Liver (tissue), 9 donors: Measurements from ENCODE around the gene NT5C1A. TPM values are rescaled to one million over a fixed set of nuclear protein-coding genes. Genes with fewer than 3 reads are reported as not detected.
A peak's percentile ranks its signal among the peaks of the same experiment; 100 is the strongest.

Experiments used
- DNase-seq: peaks from one replicate; pipeline ENCODE4 v3.0.0-alpha.2; 2017; ENCODE audit warnings: low spot score
- H3K27ac ChIP-seq, 2 donors: one replicate each; pipeline ENCODE4 v1.7.0; 2013; ENCODE audit warnings: inconsistent platforms in 2 of 2, low read length in 2 of 2, control low read depth in 1 of 2, low read depth in 1 of 2, mild to moderate bottlenecking in 1 of 2
- H3K27me3 ChIP-seq, 4 donors: one replicate each; pipeline versions ENCODE4 v1.6.1 to v1.7.0; 2013; ENCODE audit warnings: low read length in 3 of 4, inconsistent platforms in 1 of 4, mild to moderate bottlenecking in 1 of 4, moderate library complexity in 1 of 4; ENCODE audit not compliant: control insufficient read depth in 4 of 4, insufficient read depth in 4 of 4
- H3K36me3 ChIP-seq, 4 donors: one replicate each; pipeline versions ENCODE4 v1.6.1 to v1.7.0; 2013; ENCODE audit warnings: low read length in 3 of 4, mild to moderate bottlenecking in 3 of 4, low read depth in 1 of 4, moderate library complexity in 1 of 4; ENCODE audit not compliant: control insufficient read depth in 4 of 4, insufficient read depth in 3 of 4
- H3K4me1 ChIP-seq, 4 donors: one replicate each; pipeline versions ENCODE4 v1.6.1 to v1.7.0; 2013; ENCODE audit warnings: low read length in 3 of 4, mild to moderate bottlenecking in 3 of 4, moderate library complexity in 1 of 4; ENCODE audit not compliant: control insufficient read depth in 4 of 4, insufficient read depth in 4 of 4
- H3K4me3 ChIP-seq, 3 donors: one replicate each; pipeline versions ENCODE4 v1.6.1 to v1.7.0; 2013; ENCODE audit warnings: low read length in 3 of 3, control low read depth in 1 of 3, low read depth in 1 of 3, mild to moderate bottlenecking in 1 of 3
- H3K9ac ChIP-seq, 2 donors: one replicate each; pipeline ENCODE4 v1.7.0; 2013; ENCODE audit warnings: low read length in 2 of 2, mild to moderate bottlenecking in 2 of 2, moderate library complexity in 2 of 2, control low read depth in 1 of 2, low read depth in 1 of 2
- H3K9me3 ChIP-seq, 4 donors: one replicate each; pipeline versions ENCODE4 v1.6.1 to v1.7.0; 2013; ENCODE audit warnings: low read length in 3 of 4; ENCODE audit not compliant: control insufficient read depth in 4 of 4
- EGR1 ChIP-seq, 2 donors: IDR thresholded peaks; 2 replicates each; pipeline ENCODE4 v1.6.1; 2016 to 2018; ENCODE audit warnings: antibody characterized with exemption in 2 of 2, low read depth in 2 of 2
- FOXA1 ChIP-seq: IDR thresholded peaks from 2 replicates; pipeline ENCODE4 v1.6.1; 2016; ENCODE audit warnings: antibody characterized with exemption
- FOXA2 ChIP-seq: IDR thresholded peaks from 2 replicates; pipeline ENCODE4 v1.6.1; 2016; ENCODE audit warnings: antibody characterized with exemption
- GABPA ChIP-seq, 2 donors: IDR thresholded peaks in 1 of 2; conservative IDR thresholded peaks in 1 of 2; 2 replicates each; pipeline ENCODE4 v1.6.1; 2016; ENCODE audit warnings: antibody characterized with exemption in 2 of 2, mild to moderate bottlenecking in 1 of 2, moderate library complexity in 1 of 2
- HNF4A ChIP-seq, 2 donors: conservative IDR thresholded peaks; 2 replicates each; pipeline ENCODE4 v1.6.1; 2016; ENCODE audit warnings: antibody characterized with exemption in 2 of 2, mild to moderate bottlenecking in 2 of 2
- HNF4G ChIP-seq: IDR thresholded peaks from 2 replicates; pipeline ENCODE4 v1.6.1; 2016; ENCODE audit warnings: antibody characterized with exemption
- JUND ChIP-seq, 2 donors: IDR thresholded peaks; 2 replicates each; pipeline ENCODE4 v1.6.1; 2016; ENCODE audit warnings: antibody characterized with exemption in 2 of 2
- NR2F2 ChIP-seq: IDR thresholded peaks from 2 replicates; pipeline ENCODE4 v1.6.1; 2016; ENCODE audit warnings: antibody characterized with exemption
- RAD21 ChIP-seq, 2 donors: IDR thresholded peaks; 2 replicates each; pipeline ENCODE4 v1.6.1; 2016; ENCODE audit warnings: antibody characterized with exemption in 2 of 2, mild to moderate bottlenecking in 2 of 2
- RXRA ChIP-seq, 2 donors: IDR thresholded peaks; 2 replicates each; pipeline ENCODE4 v1.6.1; 2017 to 2018; ENCODE audit warnings: antibody characterized with exemption in 2 of 2, mild to moderate bottlenecking in 1 of 2
- SP1 ChIP-seq: IDR thresholded peaks from 2 replicates; pipeline ENCODE4 v1.6.1; 2018; ENCODE audit warnings: antibody characterized with exemption, mild to moderate bottlenecking
- TAF1 ChIP-seq: conservative IDR thresholded peaks from 2 replicates; pipeline ENCODE4 v1.6.1; 2016; ENCODE audit warnings: antibody characterized with exemption, mild to moderate bottlenecking
- YY1 ChIP-seq: IDR thresholded peaks from 2 replicates; pipeline ENCODE4 v1.6.1; 2016; ENCODE audit warnings: antibody characterized with exemption, mild to moderate bottlenecking
- WGBS: extraction: QIAGEN DNeasy Blood & Tissue Kit; methylation state at CpG from one replicate; pipeline ENCODE4 v1.1.7; 2013; 5-methylcytosine and 5-hydroxymethylcytosine counted together
- polyA plus RNA-seq, 2 donors: library from polyadenylated mRNA; stranded (reverse) in 1 of 2; unstranded in 1 of 2; fragments of 200-250 nt in 1 of 2; fragments of >200 nt in 1 of 2; fragmentation: Nextera tagmentation in 1 of 2; extraction: Ambion mirVana in 1 of 2; gene quantifications; one replicate each; pipeline versions ENCODE4 v1.2.1 to v1.2.3, GENCODE V29; 2013 to 2015
- total RNA-seq, 2 donors: library from RNA; depleted of rRNA; stranded (reverse); fragments of >200 nt; gene quantifications; one replicate each; pipeline ENCODE4 v1.2.3, GENCODE V29; 2014
- TF ChIP-seq, protein P1 (sequence below): fragments of 150-350 bp; IDR thresholded peaks from 2 replicates; pipeline ENCODE4 v1.5.1; 2017; ENCODE audit warnings: improper control_type of control experiment, low read depth, low read length; ENCODE audit not compliant: missing input control
- TF ChIP-seq, protein P2 (sequence below): IDR thresholded peaks from 2 replicates; pipeline ENCODE4 v1.6.1; 2016; ENCODE audit warnings: antibody characterized with exemption, mild to moderate bottlenecking
- TF ChIP-seq, protein P3 (sequence below): IDR thresholded peaks from 2 replicates; pipeline ENCODE4 v1.6.1; 2016; ENCODE audit warnings: antibody characterized with exemption
- TF ChIP-seq, protein P4 (sequence below): IDR thresholded peaks from 2 replicates; pipeline ENCODE4 v1.6.1; 2016; ENCODE audit warnings: antibody characterized with exemption
- TF ChIP-seq, protein P5 (sequence below): IDR thresholded peaks from 2 replicates; pipeline ENCODE4 v1.6.1; 2016; ENCODE audit warnings: antibody characterized with exemption
- donor health status: healthy.
- donor health status: healthy.
- donor health status: healthy.
- donor health status: healthy.
- donor health status: healthy.

Gene NT5C1A
- total and polyA plus RNA-seq, 4 donors = 0.05 to 0.08 TPM; not detected in 2

DNA sequence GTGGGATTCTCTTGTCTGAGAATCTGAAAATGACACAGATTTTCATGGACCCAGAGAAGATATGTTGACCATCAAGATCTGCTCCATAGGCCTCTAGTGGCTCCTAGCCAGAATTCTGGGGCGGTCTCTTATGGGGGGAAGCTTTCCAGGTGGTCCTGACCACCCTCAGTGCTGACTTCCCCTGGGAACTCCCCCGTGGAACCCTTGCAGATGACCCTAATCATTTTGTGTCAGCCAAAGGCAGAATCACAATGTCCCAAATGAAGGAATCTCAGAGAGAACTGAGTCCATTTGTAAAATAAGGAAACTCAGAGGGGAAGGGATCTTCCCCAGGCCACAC lies 36.1 kb downstream of the NT5C1A start:
- 52% methylated on average over 2 of the region's 2 CpGs for WGBS
- no peak for TF ChIP-seq JUND (IDR thresholded peaks at IDR 0.05)
- no peak for TF ChIP-seq RXRA (IDR thresholded peaks at IDR 0.05)
- TF ChIP-seq FOXA2 = no peak
- TF ChIP-seq, protein P1, sequence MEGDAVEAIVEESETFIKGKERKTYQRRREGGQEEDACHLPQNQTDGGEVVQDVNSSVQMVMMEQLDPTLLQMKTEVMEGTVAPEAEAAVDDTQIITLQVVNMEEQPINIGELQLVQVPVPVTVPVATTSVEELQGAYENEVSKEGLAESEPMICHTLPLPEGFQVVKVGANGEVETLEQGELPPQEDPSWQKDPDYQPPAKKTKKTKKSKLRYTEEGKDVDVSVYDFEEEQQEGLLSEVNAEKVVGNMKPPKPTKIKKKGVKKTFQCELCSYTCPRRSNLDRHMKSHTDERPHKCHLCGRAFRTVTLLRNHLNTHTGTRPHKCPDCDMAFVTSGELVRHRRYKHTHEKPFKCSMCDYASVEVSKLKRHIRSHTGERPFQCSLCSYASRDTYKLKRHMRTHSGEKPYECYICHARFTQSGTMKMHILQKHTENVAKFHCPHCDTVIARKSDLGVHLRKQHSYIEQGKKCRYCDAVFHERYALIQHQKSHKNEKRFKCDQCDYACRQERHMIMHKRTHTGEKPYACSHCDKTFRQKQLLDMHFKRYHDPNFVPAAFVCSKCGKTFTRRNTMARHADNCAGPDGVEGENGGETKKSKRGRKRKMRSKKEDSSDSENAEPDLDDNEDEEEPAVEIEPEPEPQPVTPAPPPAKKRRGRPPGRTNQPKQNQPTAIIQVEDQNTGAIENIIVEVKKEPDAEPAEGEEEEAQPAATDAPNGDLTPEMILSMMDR = no peak
- TF ChIP-seq, protein P2, sequence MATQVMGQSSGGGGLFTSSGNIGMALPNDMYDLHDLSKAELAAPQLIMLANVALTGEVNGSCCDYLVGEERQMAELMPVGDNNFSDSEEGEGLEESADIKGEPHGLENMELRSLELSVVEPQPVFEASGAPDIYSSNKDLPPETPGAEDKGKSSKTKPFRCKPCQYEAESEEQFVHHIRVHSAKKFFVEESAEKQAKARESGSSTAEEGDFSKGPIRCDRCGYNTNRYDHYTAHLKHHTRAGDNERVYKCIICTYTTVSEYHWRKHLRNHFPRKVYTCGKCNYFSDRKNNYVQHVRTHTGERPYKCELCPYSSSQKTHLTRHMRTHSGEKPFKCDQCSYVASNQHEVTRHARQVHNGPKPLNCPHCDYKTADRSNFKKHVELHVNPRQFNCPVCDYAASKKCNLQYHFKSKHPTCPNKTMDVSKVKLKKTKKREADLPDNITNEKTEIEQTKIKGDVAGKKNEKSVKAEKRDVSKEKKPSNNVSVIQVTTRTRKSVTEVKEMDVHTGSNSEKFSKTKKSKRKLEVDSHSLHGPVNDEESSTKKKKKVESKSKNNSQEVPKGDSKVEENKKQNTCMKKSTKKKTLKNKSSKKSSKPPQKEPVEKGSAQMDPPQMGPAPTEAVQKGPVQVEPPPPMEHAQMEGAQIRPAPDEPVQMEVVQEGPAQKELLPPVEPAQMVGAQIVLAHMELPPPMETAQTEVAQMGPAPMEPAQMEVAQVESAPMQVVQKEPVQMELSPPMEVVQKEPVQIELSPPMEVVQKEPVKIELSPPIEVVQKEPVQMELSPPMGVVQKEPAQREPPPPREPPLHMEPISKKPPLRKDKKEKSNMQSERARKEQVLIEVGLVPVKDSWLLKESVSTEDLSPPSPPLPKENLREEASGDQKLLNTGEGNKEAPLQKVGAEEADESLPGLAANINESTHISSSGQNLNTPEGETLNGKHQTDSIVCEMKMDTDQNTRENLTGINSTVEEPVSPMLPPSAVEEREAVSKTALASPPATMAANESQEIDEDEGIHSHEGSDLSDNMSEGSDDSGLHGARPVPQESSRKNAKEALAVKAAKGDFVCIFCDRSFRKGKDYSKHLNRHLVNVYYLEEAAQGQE = no peak
- no peak for TF ChIP-seq RAD21 (IDR thresholded peaks at IDR 0.05)
- no peak for TF ChIP-seq NR2F2
- TF ChIP-seq, protein P3, sequence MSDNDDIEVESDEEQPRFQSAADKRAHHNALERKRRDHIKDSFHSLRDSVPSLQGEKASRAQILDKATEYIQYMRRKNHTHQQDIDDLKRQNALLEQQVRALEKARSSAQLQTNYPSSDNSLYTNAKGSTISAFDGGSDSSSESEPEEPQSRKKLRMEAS = no peak
- no peak for TF ChIP-seq HNF4A (conservative IDR thresholded peaks at IDR 0.05)
- no peak for TF ChIP-seq SP1
- TF ChIP-seq HNF4G = no peak
- no peak for TF ChIP-seq YY1
- no peak for TF ChIP-seq EGR1 (IDR thresholded peaks at IDR 0.05; ENCODE audit: low read depth in 2 of 2)
- TF ChIP-seq GABPA (IDR thresholded peaks at IDR 0.05 in 1 of 2, conservative IDR thresholded peaks at IDR 0.05 in 1 of 2) = no peak
- TF ChIP-seq, protein P4, sequence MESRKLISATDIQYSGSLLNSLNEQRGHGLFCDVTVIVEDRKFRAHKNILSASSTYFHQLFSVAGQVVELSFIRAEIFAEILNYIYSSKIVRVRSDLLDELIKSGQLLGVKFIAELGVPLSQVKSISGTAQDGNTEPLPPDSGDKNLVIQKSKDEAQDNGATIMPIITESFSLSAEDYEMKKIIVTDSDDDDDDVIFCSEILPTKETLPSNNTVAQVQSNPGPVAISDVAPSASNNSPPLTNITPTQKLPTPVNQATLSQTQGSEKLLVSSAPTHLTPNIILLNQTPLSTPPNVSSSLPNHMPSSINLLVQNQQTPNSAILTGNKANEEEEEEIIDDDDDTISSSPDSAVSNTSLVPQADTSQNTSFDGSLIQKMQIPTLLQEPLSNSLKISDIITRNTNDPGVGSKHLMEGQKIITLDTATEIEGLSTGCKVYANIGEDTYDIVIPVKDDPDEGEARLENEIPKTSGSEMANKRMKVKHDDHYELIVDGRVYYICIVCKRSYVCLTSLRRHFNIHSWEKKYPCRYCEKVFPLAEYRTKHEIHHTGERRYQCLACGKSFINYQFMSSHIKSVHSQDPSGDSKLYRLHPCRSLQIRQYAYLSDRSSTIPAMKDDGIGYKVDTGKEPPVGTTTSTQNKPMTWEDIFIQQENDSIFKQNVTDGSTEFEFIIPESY = no peak
- TF ChIP-seq TAF1 = no peak
- TF ChIP-seq FOXA1 = no peak
- TF ChIP-seq, protein P5, sequence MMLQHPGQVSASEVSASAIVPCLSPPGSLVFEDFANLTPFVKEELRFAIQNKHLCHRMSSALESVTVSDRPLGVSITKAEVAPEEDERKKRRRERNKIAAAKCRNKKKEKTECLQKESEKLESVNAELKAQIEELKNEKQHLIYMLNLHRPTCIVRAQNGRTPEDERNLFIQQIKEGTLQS = no peak
- no peaks in the 10 kb centered on the region for H3K36me3 ChIP-seq
- peaks cover 0 to 7% (median 0%) of the 10 kb centered on the region in 4 donors for H3K4me1 ChIP-seq
- H3K9ac ChIP-seq = peak overlapping the region in 1 of 2 donors; percentile 9
- no peak overlapping the region for H3K4me3 ChIP-seq
- DNase-seq = no peak
- H3K9me3 ChIP-seq = no peaks in the 10 kb centered on the region
- H3K27ac ChIP-seq = peak overlapping the region in 1 of 2 donors; percentile 26
- peaks cover 0 to 11% (median 7%) of the 10 kb centered on the region in 4 donors for H3K27me3 ChIP-seq
